ENCODE data around the gene FAT1.

FAT1 gene

DNA sequence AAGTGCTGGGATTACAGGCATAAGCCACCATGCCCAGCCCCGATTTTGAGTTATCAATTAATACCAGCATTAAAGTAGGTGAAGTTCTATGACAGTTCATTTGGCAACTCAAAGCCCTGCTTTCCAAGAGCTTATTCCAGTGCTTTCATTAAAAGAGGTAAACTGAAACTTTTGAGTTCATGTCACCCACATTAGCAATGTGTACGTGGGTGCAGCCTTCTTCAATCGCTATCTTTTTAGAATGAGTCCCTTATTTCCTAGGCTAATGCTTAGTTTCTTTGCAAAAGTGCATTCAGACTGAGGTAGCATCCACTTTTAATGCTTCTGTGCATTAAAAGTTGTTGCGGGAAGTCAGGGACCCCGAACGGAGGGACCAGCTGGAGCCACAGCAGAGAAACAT is 142.2 kb downstream of the FAT1 start:
- Mint-ChIP-seq H3K36me3 (no peaks in the 10 kb centered on the region), H3K27me3 (no peaks in the 10 kb centered on the region), H3K9me3 (peaks cover 4% of the 10 kb centered on the region), H3K4me1 (no peaks in the 10 kb centered on the region), H3K4me3 (no peak overlapping the region), H3K27ac (no peak overlapping the region)
- no peak for ATAC-seq

- Mint-ChIP-seq H3K4me1 (no peaks in the 10 kb centered on the region), H3K9me3 (peaks cover 4% of the 10 kb centered on the region), H3K4me3 (no peak overlapping the region), H3K27ac (no peak overlapping the region), H3K27me3 (no peaks in the 10 kb centered on the region), H3K36me3 (no peaks in the 10 kb centered on the region)
- no peak for ATAC-seq
These were observed 143.0 kb downstream of the FAT1 start for GRCh38 chr4:186580669-186581068.

GRCh38 chr4:186570193-186570996 is 153.3 kb downstream of the FAT1 start:
- Mint-ChIP-seq H3K4me1 (no peaks in the 10 kb centered on the region), H3K9me3 (no peaks in the 10 kb centered on the region), H3K27me3 (no peaks in the 10 kb centered on the region), H3K27ac (no peak overlapping the region), H3K36me3 (no peaks in the 10 kb centered on the region), H3K4me3 (no peak overlapping the region)
- no peak for ATAC-seq

GRCh38 chr4:186569533-186570192 is 154.0 kb downstream of the FAT1 start:
- Mint-ChIP-seq H3K27ac (no peak overlapping the region), H3K4me3 (no peak overlapping the region), H3K4me1 (no peaks in the 10 kb centered on the region), H3K9me3 (no peaks in the 10 kb centered on the region), H3K27me3 (no peaks in the 10 kb centered on the region), H3K36me3 (no peaks in the 10 kb centered on the region)
- ATAC-seq = no peak

GRCh38 chr4:186566068-186566467 is 157.6 kb downstream of the FAT1 start:
- no peak overlapping the region for H3K4me3 Mint-ChIP-seq
- H3K36me3 Mint-ChIP-seq = no peaks in the 10 kb centered on the region
- ATAC-seq = no peak
- no peaks in the 10 kb centered on the region for H3K4me1 Mint-ChIP-seq
- H3K27ac Mint-ChIP-seq = no peak overlapping the region
- H3K9me3 Mint-ChIP-seq = no peaks in the 10 kb centered on the region
- no peaks in the 10 kb centered on the region for H3K27me3 Mint-ChIP-seq

- no peaks in the 10 kb centered on the region for H3K36me3 Mint-ChIP-seq
These were observed 159.9 kb downstream of the FAT1 start for GRCh38 chr4:186563761-186564160.

GRCh38 chr4:186561748-186562147 is 161.9 kb downstream of the FAT1 start:
- no peak for ATAC-seq
- no peaks in the 10 kb centered on the region for H3K4me1 Mint-ChIP-seq
- peaks cover 8% of the 10 kb centered on the region for H3K9me3 Mint-ChIP-seq
- no peak overlapping the region for H3K27ac Mint-ChIP-seq
- H3K27me3 Mint-ChIP-seq = no peaks in the 10 kb centered on the region
- no peak overlapping the region for H3K4me3 Mint-ChIP-seq
- no peaks in the 10 kb centered on the region for H3K36me3 Mint-ChIP-seq

More at GRCh38 chr4:186563761-186564160, 159.9 kb downstream of the FAT1 start:
- Mint-ChIP-seq H3K27ac (no peak overlapping the region), H3K4me1 (no peaks in the 10 kb centered on the region), H3K9me3 (peaks cover 5% of the 10 kb centered on the region), H3K27me3 (no peaks in the 10 kb centered on the region), H3K4me3 (no peak overlapping the region)
- ATAC-seq = no peak

DNA sequence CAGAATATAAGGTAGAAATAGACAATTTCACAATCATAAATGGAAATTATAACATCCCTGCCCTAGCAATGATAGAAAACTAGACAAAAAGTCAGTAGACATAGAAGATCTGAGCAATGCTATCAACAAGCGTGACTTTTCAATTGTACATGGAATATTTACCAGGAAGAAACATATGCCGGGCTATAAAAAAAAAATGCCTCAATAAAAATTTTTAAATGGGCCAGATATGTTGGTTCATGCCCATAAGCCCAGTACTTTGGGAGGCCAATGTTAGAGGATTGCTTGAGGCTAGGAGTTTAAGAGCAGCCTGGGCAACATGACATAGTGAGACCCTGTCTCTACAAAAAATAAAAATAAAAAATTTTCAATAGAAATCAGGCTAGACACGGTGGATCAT is 163.0 kb downstream of the FAT1 start:
- H3K36me3 Mint-ChIP-seq = no peaks in the 10 kb centered on the region
- no peak overlapping the region for H3K4me3 Mint-ChIP-seq
- peaks cover 8% of the 10 kb centered on the region for H3K9me3 Mint-ChIP-seq
- no peak overlapping the region for H3K27ac Mint-ChIP-seq
- no peaks in the 10 kb centered on the region for H3K4me1 Mint-ChIP-seq
- no peaks in the 10 kb centered on the region for H3K27me3 Mint-ChIP-seq
- no peak for ATAC-seq

- ATAC-seq = no peak
- H3K27me3 Mint-ChIP-seq = no peaks in the 10 kb centered on the region
- no peak overlapping the region for H3K4me3 Mint-ChIP-seq
- H3K9me3 Mint-ChIP-seq = peaks cover 8% of the 10 kb centered on the region
- H3K27ac Mint-ChIP-seq = no peak overlapping the region
- no peaks in the 10 kb centered on the region for H3K36me3 Mint-ChIP-seq
- no peaks in the 10 kb centered on the region for H3K4me1 Mint-ChIP-seq
These were observed 166.2 kb downstream of the FAT1 start for GRCh38 chr4:186557486-186557885.

GRCh38 chr4:186557061-186557460 is 166.6 kb downstream of the FAT1 start:
- no peak for ATAC-seq
- Mint-ChIP-seq H3K36me3 (no peaks in the 10 kb centered on the region), H3K4me3 (no peak overlapping the region)

GRCh38 chr4:186554914-186555827 is 168.5 kb downstream of the FAT1 start, which contains the start of gene MTNR1A:
Gene MTNR1A (minus strand): TSS chr4:186555567. CDS start chr4:186555365, 202 bp downstream.
- peak; percentile 45 for ATAC-seq
- Mint-ChIP-seq H3K27ac (no peak within 1 kb of the TSS), H3K36me3 (no peaks in the 10 kb centered on the region), H3K9me3 (peaks cover 7% of the 10 kb centered on the region), H3K4me1 (no peaks in the 10 kb centered on the region), H3K27me3 (peaks cover 6% of the 10 kb centered on the region), H3K4me3 (no peak within 1 kb of the TSS)

More at GRCh38 chr4:186557061-186557460, 166.6 kb downstream of the FAT1 start:
- no peaks in the 10 kb centered on the region for H3K27me3 Mint-ChIP-seq
- peaks cover 8% of the 10 kb centered on the region for H3K9me3 Mint-ChIP-seq
- H3K27ac Mint-ChIP-seq = no peak overlapping the region
- H3K4me1 Mint-ChIP-seq = no peaks in the 10 kb centered on the region

DNA sequence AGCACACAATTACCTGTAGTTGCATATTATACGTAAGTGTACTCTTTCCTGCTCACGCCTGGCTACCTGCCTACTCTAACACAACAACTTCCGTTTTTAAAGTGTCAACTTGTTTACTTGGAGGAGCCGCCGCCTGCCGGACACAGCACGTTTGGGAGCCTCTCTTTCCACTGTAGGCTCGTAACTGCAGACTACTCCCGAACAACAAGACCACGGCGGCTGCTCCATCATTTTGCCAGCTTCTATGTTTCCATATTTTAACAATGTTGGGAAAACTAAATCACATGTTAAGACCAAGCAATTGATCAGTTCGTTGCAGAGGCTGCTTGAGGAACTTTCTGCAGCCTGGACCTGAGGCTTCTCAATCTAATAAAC is 169.1 kb downstream of the FAT1 start:
- no peaks in the 10 kb centered on the region for H3K36me3 Mint-ChIP-seq
- ATAC-seq = no peak
- no peak overlapping the region for H3K27ac Mint-ChIP-seq
- H3K27me3 Mint-ChIP-seq = peaks cover 6% of the 10 kb centered on the region
- H3K4me3 Mint-ChIP-seq = no peak overlapping the region
- H3K4me1 Mint-ChIP-seq = no peaks in the 10 kb centered on the region
- H3K9me3 Mint-ChIP-seq = peaks cover 3% of the 10 kb centered on the region

- Mint-ChIP-seq H3K27me3 (peaks cover 6% of the 10 kb centered on the region), H3K36me3 (no peaks in the 10 kb centered on the region), H3K9me3 (peaks cover 2% of the 10 kb centered on the region), H3K4me1 (no peaks in the 10 kb centered on the region), H3K4me3 (no peak overlapping the region), H3K27ac (no peak overlapping the region)
- ATAC-seq = no peak
These were observed 169.9 kb downstream of the FAT1 start for GRCh38 chr4:186553717-186554116.

GRCh38 chr4:186551849-186552248 is 171.8 kb downstream of the FAT1 start:
- no peak overlapping the region for H3K27ac Mint-ChIP-seq
- no peaks in the 10 kb centered on the region for H3K4me1 Mint-ChIP-seq
- no peak for ATAC-seq
- H3K9me3 Mint-ChIP-seq = peaks cover 5% of the 10 kb centered on the region
- peaks cover 6% of the 10 kb centered on the region for H3K27me3 Mint-ChIP-seq
- no peaks in the 10 kb centered on the region for H3K36me3 Mint-ChIP-seq
- H3K4me3 Mint-ChIP-seq = no peak overlapping the region

DNA sequence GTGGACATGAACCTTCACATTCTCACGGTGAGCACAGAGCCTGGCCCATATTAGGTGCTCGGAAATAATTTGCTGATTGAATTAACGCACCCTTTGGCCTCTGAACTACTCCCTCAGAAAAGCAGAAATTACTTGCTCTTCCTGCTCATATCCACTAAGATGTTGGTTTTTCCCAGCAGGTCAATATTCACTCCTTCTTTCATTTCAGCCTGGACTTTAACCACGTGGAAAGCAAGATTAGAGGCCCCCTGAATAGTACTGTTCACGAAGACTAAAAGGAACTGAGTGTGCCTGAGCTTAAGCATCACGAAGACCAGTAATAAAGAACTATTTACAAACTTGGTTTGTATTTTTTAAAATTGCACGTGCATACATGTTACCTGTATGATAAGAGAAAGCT is 178.2 kb downstream of the FAT1 start:
- Mint-ChIP-seq H3K9me3 (peaks cover 9% of the 10 kb centered on the region), H3K27me3 (peaks cover 2% of the 10 kb centered on the region), H3K4me3 (no peak overlapping the region), H3K36me3 (no peaks in the 10 kb centered on the region), H3K4me1 (no peaks in the 10 kb centered on the region), H3K27ac (no peak overlapping the region)
- no peak for ATAC-seq

Measured in stimulated activated memory B cell treated with anti-CD40 and anti-IgM and Interleukin-4, amounts not matched to agents 10 μg/mL and 1 μg/mL and 100 μg/mL, for 72 hours (primary cell).